Hepatocyte (in vitro differentiated cells): ENCODE measurements around the gene ZNF93.

Source experiments
- CTCF ChIP-seq: fragments of 200-600 bp; sonication (generic); IDR thresholded peaks from 2 replicates; pipeline ENCODE4 v1.5.1; 2016; ENCODE audit warnings: antibody characterized with exemption, mild to moderate bottlenecking; ENCODE audit not compliant: poor library complexity
- EZH2 ChIP-seq: fragments of 200-600 bp; sonication (generic); IDR thresholded peaks from 2 replicates; pipeline ENCODE4 v1.6.1; 2016; ENCODE audit warnings: antibody characterized with exemption, mild to moderate bottlenecking, borderline replicate concordance
- EZH2phosphoT487 ChIP-seq: fragments of 200-600 bp; sonication (generic); IDR thresholded peaks from one replicate; pipeline ENCODE4 v1.6.1; 2018; ENCODE audit warnings: antibody characterized with exemption, mild to moderate bottlenecking, low read depth, moderate library complexity; ENCODE audit not compliant: unreplicated experiment, severe bottlenecking

GRCh38 chr19:19865750-19866610, 34.8 kb upstream of the ZNF93 start, which contains the start of gene ZNF253:
- peak; percentile 13 for TF ChIP-seq CTCF
- TF ChIP-seq EZH2 = no peak
- TF ChIP-seq EZH2phosphoT487 = no peak
